Neural crest cell (in vitro differentiated cells): ENCODE data around the gene ARHGAP28. TPM values are rescaled to one million over a fixed set of nuclear protein-coding genes. Genes with fewer than 3 reads are reported as not detected.
"Not testable (repeated sequence)": the region's sequence is repeated elsewhere in the genome, so short reads cannot be mapped to it uniquely, and the experiment has no call there.

ENCODE experiments used
- DNase-seq: peaks from one replicate; pipeline ENCODE4 v3.0.0; 2021; ENCODE audit warnings: low read depth, mixed read lengths, low spot score
- H3K27ac Mint-ChIP-seq: one replicate; pipeline ENCODE4 v1.8.0; 2021; ENCODE audit warnings: mild to moderate bottlenecking, mixed read lengths; ENCODE audit not compliant: unreplicated experiment
- H3K27me3 Mint-ChIP-seq: 2 replicates; pipeline ENCODE4 v1.8.0; 2021; ENCODE audit warnings: low read depth, mild to moderate bottlenecking, mixed read lengths
- H3K36me3 Mint-ChIP-seq: 2 replicates; pipeline ENCODE4 v1.8.0; 2021; ENCODE audit warnings: low read depth, mild to moderate bottlenecking, mixed read lengths
- H3K4me1 Mint-ChIP-seq: 2 replicates; pipeline ENCODE4 v1.8.0; 2021; ENCODE audit warnings: mixed read lengths
- H3K4me3 Mint-ChIP-seq: one replicate; pipeline ENCODE4 v1.8.0; 2021; ENCODE audit warnings: mild to moderate bottlenecking, mixed read lengths
- H3K9me3 Mint-ChIP-seq: 2 replicates; pipeline ENCODE4 v1.8.0; 2021; ENCODE audit warnings: mixed read lengths
- CTCF ChIP-seq: fragments of 200-600 bp; sonication (generic); conservative IDR thresholded peaks from 2 replicates; pipeline ENCODE4 v1.5.0; 2021; ENCODE audit warnings: antibody characterized with exemption, mild to moderate bottlenecking
- total RNA-seq: library from RNA; stranded (reverse); gene quantifications from 2 replicates; pipeline ENCODE4 v1.2.1, GENCODE V29; 2021

ARHGAP28 gene
- total RNA-seq, 1 donor from 2014 or later, result 20.2 TPM

GRCh38 chr18:6830916-6831315 lies 101.4 kb downstream of the ARHGAP28 start:
- no peak overlapping the region for H3K4me3 Mint-ChIP-seq
- H3K9me3 Mint-ChIP-seq, result no peaks in the 10 kb centered on the region
- peaks cover 18% of the 10 kb centered on the region for H3K36me3 Mint-ChIP-seq

GRCh38 chr18:6835345-6835744 lies 105.8 kb downstream of the ARHGAP28 start:
- Mint-ChIP-seq H3K9me3 (no peaks in the 10 kb centered on the region), H3K27me3 (no peaks in the 10 kb centered on the region), H3K4me3 (no peak overlapping the region), H3K36me3 (peaks cover 6% of the 10 kb centered on the region), H3K4me1 (no peaks in the 10 kb centered on the region), H3K27ac (no peak overlapping the region)
- TF ChIP-seq CTCF, result no peak
- DNase-seq, result no peak

More at GRCh38 chr18:6830916-6831315, 101.4 kb downstream of the ARHGAP28 start:
- no peak overlapping the region for H3K27ac Mint-ChIP-seq
- DNase-seq, result no peak
- TF ChIP-seq CTCF, result no peak
- H3K27me3 Mint-ChIP-seq, result no peaks in the 10 kb centered on the region
- no peaks in the 10 kb centered on the region for H3K4me1 Mint-ChIP-seq

GRCh38 chr18:6836331-6836730 lies 106.8 kb downstream of the ARHGAP28 start:
- H3K27me3 Mint-ChIP-seq, result no peaks in the 10 kb centered on the region
- no peak for DNase-seq
- H3K4me3 Mint-ChIP-seq, result no peak overlapping the region
- H3K9me3 Mint-ChIP-seq, result no peaks in the 10 kb centered on the region
- H3K27ac Mint-ChIP-seq, result no peak overlapping the region
- H3K36me3 Mint-ChIP-seq, result peaks cover 6% of the 10 kb centered on the region
- no peaks in the 10 kb centered on the region for H3K4me1 Mint-ChIP-seq
- TF ChIP-seq CTCF, result no peak

- Mint-ChIP-seq H3K27me3 (no peaks in the 10 kb centered on the region), H3K36me3 (peaks cover 4% of the 10 kb centered on the region), H3K27ac (no peak overlapping the region), H3K4me1 (peaks cover 4% of the 10 kb centered on the region), H3K9me3 (no peaks in the 10 kb centered on the region), H3K4me3 (no peak overlapping the region)
- DNase-seq, result no peak
- TF ChIP-seq CTCF, result no peak
Observed at GRCh38 chr18:6837904-6838303, 108.4 kb downstream of the ARHGAP28 start.

GRCh38 chr18:6842081-6842480 lies 112.6 kb downstream of the ARHGAP28 start:
- peaks cover 4% of the 10 kb centered on the region for H3K4me1 Mint-ChIP-seq
- H3K27ac Mint-ChIP-seq, result no peak overlapping the region
- no peak for TF ChIP-seq CTCF
- DNase-seq, result no peak
- no peaks in the 10 kb centered on the region for H3K9me3 Mint-ChIP-seq
- H3K36me3 Mint-ChIP-seq, result peaks cover 7% of the 10 kb centered on the region
- H3K4me3 Mint-ChIP-seq, result no peak overlapping the region
- H3K27me3 Mint-ChIP-seq, result no peaks in the 10 kb centered on the region

GRCh38 chr18:6843308-6843707 lies 113.8 kb downstream of the ARHGAP28 start:
- H3K27me3 Mint-ChIP-seq, result no peaks in the 10 kb centered on the region

GRCh38 chr18:6845521-6845920 lies 116.0 kb downstream of the ARHGAP28 start:
- DNase-seq, H3K27me3 Mint-ChIP-seq, H3K4me1 Mint-ChIP-seq, H3K4me3 Mint-ChIP-seq, H3K36me3 Mint-ChIP-seq, H3K9me3 Mint-ChIP-seq: not testable (repeated sequence)
- H3K27ac Mint-ChIP-seq, result peak overlapping the region; percentile 79

More at GRCh38 chr18:6843308-6843707, 113.8 kb downstream of the ARHGAP28 start:
- H3K4me3 Mint-ChIP-seq, result no peak overlapping the region
- DNase-seq, result no peak
- peaks cover 4% of the 10 kb centered on the region for H3K4me1 Mint-ChIP-seq
- H3K9me3 Mint-ChIP-seq, result no peaks in the 10 kb centered on the region
- H3K36me3 Mint-ChIP-seq, result peaks cover 7% of the 10 kb centered on the region
- H3K27ac Mint-ChIP-seq, result no peak overlapping the region
- TF ChIP-seq CTCF, result no peak
